A172 (cell line): Measurements from ENCODE around the gene SH3GL3. TPM values are rescaled to one million over a fixed set of nuclear protein-coding genes. Genes with fewer than 3 reads are reported as not detected.

Experiments
- DNase-seq: peaks from one replicate; pipeline ENCODE4 v3.0.0-alpha.2; 2015; ENCODE audit warnings: low spot score
- total RNA-seq: library from RNA; depleted of rRNA; stranded (reverse); fragments of >200 nt; shearing (Covaris generic); gene quantifications from 2 replicates; pipeline ENCODE4 v1.2.3, GENCODE V29; 2014

The SH3GL3 gene
- total RNA-seq, 1 experiment from 2014 or later, result not detected

- no peak for DNase-seq
Observed at GRCh38 chr15:83462953-83463433, 15.9 kb downstream of the SH3GL3 start.

GRCh38 chr15:83470887-83471286 is 23.7 kb downstream of the SH3GL3 start:
- DNase-seq, result no peak

- no peak for DNase-seq
Observed at GRCh38 chr15:83471307-83471866, 24.2 kb downstream of the SH3GL3 start.

GRCh38 chr15:83472151-83472550 is 25.0 kb downstream of the SH3GL3 start:
- DNase-seq, result no peak

DNA sequence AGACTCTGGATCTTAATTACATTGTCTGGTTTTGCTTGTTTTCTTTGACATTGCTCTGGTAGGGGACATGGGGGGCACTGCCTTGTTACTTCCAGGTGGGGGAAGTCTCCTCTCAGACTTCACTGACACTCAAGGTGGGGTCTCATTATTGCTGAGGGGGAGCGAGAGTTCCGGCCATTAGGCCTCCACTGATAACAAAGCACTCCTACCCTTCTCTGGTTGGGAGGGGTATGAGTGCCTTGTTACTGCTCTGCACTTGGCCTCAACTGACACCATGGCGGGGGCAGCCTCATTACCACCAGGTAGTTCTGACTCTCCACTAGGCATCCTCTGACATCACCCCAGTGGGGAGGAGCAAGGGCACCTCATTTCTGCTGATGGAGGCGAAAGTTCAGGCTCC is 25.7 kb downstream of the SH3GL3 start:
- no peak for DNase-seq

- no peak for DNase-seq
Observed at GRCh38 chr15:83474578-83474977, 27.4 kb downstream of the SH3GL3 start.

GRCh38 chr15:83475551-83475950 is 28.4 kb downstream of the SH3GL3 start:
- DNase-seq, result peak; percentile 51

GRCh38 chr15:83476066-83476465 is 28.9 kb downstream of the SH3GL3 start:
- no peak for DNase-seq

GRCh38 chr15:83476708-83477107 is 29.6 kb downstream of the SH3GL3 start:
- DNase-seq, result no peak

GRCh38 chr15:83477172-83477807 is 30.1 kb downstream of the SH3GL3 start:
- no peak for DNase-seq

DNA sequence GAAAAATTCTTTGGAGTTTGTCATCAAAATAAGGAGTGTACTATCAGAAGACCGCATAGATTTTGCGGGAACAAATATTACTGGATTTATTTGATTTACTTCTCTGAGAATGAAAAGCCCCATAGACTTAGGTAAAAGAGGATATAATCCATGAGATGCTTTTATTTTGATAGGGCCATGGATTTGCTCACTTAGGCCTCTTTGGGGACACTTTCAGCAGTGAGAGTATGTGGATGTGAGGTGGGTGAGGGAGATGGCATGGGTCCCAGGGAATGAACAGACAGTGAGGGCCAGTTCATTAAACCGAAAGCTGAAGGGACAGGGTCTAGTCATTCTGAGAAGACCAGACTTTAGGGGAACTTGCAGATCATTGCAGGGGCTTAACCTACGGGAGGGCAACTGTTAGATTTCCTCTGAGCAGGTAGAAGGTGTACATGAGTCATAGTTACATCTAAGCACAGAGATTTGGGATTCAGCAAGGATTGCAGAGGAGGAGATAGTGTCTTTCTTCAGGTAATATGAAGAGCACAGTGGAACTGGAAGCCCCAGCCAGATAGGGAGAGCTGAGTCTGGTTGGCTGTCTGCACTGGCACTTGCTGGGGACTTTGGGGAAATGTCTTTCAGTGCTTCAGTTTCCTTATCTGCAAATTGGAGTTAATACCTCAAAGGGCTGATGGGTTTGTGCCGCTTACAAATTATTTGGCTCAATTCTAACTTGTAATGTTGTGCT is 30.8 kb downstream of the SH3GL3 start:
- no peak for DNase-seq

DNA sequence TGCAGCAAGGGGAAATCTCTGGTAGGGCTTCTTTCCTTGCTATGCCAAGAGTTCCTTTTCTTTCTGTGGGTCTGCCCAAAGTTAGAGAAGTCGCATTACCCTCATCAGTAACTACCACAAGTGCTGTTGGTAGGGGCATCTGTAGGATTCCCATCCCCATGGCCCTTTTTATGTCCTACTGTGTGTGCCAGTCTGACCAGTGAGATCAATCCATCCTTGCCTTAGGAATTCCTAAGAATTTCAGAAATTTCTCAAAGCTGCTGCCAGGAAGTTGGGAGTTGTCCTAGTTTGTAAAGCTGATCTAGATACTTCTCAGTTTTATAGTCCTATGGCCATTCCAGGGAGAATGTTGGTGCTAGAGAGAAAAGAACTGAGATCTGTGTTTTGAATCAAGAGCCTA is 36.5 kb downstream of the SH3GL3 start:
- DNase-seq, result no peak

- no peak for DNase-seq
Observed at GRCh38 chr15:83484636-83485035, 37.5 kb downstream of the SH3GL3 start.

DNA sequence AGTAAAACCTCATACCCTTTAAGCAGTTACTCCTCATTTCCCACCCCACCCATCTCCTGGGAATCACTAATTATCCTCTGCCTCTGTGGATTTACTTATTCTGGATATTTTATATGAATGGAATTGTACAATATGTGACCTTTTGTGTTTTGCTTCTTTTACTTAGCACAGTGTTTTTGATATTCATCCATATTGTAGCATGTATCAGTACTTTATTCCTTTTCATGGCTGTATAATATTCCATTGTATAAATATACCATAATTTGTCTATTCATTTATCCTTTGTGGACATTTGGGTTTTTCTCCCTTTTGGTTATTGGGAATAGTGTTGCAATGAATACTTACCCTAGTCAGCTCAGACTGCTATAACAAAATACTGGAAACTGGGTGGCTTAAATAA is 39.2 kb downstream of the SH3GL3 start:
- no peak for DNase-seq

DNA sequence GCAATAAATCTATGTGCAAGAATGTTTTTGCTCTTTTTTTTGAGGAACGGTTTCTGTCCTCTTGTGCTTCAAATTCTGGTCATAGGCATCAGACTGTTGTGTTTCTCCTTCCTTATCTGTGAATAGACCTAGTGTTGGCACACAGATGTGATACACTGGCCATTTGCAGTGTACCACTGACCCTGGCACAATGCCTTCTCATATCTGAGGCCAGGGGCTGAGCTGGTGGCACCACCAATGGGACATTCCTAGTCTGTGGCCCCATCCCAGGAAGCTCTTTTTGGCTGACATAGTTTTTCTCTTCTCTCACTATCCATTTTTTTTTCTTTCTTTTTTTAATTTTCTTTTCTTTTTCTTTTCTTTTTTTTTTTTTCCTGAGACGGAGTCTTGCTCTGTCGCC is 40.4 kb downstream of the SH3GL3 start:
- DNase-seq, result no peak

DNA sequence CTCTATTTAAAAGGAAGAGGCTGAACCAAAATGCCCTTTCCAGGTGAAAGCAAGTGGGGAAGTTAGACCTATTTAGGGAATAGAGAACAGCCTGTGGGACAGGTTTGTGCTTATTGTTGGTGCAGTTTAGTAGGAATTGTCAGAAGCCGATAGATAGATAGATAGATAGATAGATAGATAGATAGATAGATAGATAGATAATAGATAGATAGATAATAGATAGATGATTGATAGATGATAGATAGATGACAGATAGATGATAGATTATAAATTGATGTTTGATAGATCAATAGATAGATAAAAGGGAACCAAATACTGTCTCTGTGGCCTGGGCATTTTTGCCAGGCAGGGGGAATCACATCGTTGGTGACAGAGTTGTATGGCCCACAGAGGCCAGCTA is 42.5 kb downstream of the SH3GL3 start:
- DNase-seq, result no peak

DNA sequence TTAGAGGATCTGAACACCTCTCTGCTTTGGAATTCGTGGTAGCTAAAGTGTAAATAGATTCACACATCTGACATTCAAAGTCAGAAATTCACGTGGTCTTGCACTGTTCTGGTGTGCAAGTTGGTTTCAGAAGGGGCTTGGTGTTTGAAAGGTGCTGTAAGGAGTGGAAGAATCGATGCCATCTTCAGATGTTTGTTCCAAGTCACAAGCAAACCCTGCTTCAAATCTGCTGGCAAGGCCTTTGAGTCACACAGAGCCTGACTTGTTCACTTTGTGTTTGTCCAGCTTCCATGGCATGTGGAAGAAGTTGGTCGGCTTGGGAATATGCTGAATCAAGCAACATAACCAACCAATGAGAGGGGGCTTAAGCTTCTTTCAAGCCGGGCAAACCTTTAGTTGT is 44.3 kb downstream of the SH3GL3 start:
- DNase-seq, result no peak

DNA sequence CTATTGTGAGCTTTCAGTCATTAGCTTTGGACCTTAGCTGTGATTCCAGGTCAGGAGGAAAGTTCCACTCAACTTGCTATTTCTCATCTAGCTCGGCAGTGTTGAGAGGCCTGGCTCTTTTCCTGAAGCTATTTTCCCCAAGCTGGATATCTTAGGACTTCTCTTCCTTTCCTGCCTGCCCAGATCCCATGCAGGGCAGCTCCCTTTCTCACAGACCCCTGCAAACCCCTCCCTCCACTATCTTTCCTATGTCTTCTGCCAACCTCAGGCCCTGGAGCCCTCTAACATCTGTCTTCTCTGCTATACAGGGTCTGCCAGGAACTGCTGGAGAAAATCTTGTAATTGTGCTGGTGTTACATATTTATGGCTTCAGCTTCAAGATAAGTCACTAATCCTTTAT is 49.6 kb downstream of the SH3GL3 start:
- no peak for DNase-seq

GRCh38 chr15:83498374-83498773 is 51.2 kb downstream of the SH3GL3 start:
- DNase-seq, result no peak

DNA sequence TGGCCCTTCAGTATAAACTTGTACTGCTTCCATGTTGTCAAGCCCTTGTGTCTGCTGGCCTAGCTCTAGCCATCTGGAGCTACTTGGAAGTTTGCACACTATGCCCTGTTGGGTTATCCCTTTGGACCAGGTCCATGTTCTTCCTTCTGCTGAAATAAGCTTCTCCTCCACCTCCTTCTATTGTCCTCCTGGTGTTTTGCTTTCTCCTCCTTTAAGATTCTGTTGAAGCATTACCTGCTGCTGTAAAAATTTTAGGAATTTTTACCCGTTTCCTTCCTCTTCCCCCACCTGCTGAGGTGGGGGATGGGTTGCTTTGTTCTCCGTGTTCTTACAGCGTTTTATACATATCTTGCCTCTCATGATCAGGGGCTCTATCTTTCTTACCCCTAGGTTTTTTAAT is 51.7 kb downstream of the SH3GL3 start:
- DNase-seq, result no peak

- no peak for DNase-seq
Observed at GRCh38 chr15:83499476-83499875, 52.3 kb downstream of the SH3GL3 start.

GRCh38 chr15:83503595-83504364 is 56.6 kb downstream of the SH3GL3 start:
- no peak for DNase-seq
